Testis (tissue), 3 donors: ENCODE results near the gene CKS1B. TPM values are rescaled to one million over a fixed set of nuclear protein-coding genes. Genes with fewer than 3 reads are reported as not detected.

Experiments used
- DNase-seq: peaks from one replicate; pipeline ENCODE4 v3.0.0-alpha.2; 2019
- H3K27ac ChIP-seq, 2 donors: fragments of 200-600 bp; sonication (generic); one replicate each; pipeline ENCODE4 v1.5.1; 2019
- H3K27me3 ChIP-seq: fragments of 200-600 bp; sonication (generic); one replicate; pipeline ENCODE4 v1.5.1; 2019
- H3K36me3 ChIP-seq: fragments of 200-600 bp; sonication (generic); one replicate; pipeline ENCODE4 v1.5.1; 2017; ENCODE audit warnings: low read depth; ENCODE audit errors: missing control alignments
- H3K4me1 ChIP-seq: fragments of 200-600 bp; sonication (generic); one replicate; pipeline ENCODE4 v1.5.1; 2019
- H3K4me3 ChIP-seq, 2 donors: fragments of 200-600 bp; sonication (generic); one replicate each; pipeline ENCODE4 v1.5.1; 2017 to 2019
- H3K9me3 ChIP-seq: fragments of 200-600 bp; sonication (generic); one replicate; pipeline ENCODE4 v1.5.1; 2017
- CTCF ChIP-seq, 3 experiments: fragments of 450-650 bp in 2 of 3; fragments of 200-600 bp in 1 of 3; sonication (generic) in 1 of 3; IDR thresholded peaks; one replicate each; pipeline ENCODE4 v1.5.1; 2016 to 2019; ENCODE audit warnings: antibody characterized with exemption in 3 of 3, mild to moderate bottlenecking in 2 of 3, moderate library complexity in 1 of 3
- POLR2A ChIP-seq: fragments of 450-650 bp; IDR thresholded peaks from one replicate; pipeline ENCODE4 v1.6.1; 2017; ENCODE audit warnings: antibody characterized with exemption, mild to moderate bottlenecking, moderate library complexity
- WGBS, 2 donors: methylation state at CpG; one replicate each; pipeline ENCODE4 v1.1.5; 2018; 5-methylcytosine and 5-hydroxymethylcytosine counted together
- intact Hi-C: fragments of 100-400 bp; cut with DNase I; formaldehyde crosslinking; loops from one replicate; pipeline ENCODE4 v1.15.1; 2023; ENCODE audit warnings: low total_unique reads
- polyA plus RNA-seq: library from polyadenylated mRNA; stranded (reverse); fragments of 350-450 nt; fragmentation: Illumina TruSeq; extraction: RNeasy Lipid Tissue Mini Kit (QIAGEN cat#74804); gene quantifications from one replicate; pipeline ENCODE4 v1.2.3, GENCODE V29; 2014; ENCODE audit warnings: low read depth, low replicate concordance; ENCODE audit not compliant: insufficient read depth
- total RNA-seq, 2 donors: library from RNA; depleted of rRNA; stranded (reverse); fragments of >200 nt; gene quantifications; one replicate each; pipeline ENCODE4 v1.2.3, GENCODE V29; 2016

Gene CKS1B
- total and polyA plus RNA-seq, 3 donors from 2014 or later: 45.5 to 100 (median 84.3) TPM

GRCh38 chr1:155016231-155016831 is 41.9 kb downstream of the CKS1B start:
- H3K4me3 ChIP-seq: no peak overlapping the region
- H3K4me1 ChIP-seq: peaks cover 24% of the 10 kb centered on the region
- intact Hi-C loops: no loop called here
- WGBS, 2 donors: 78 to 87% methylated on average over 15 to 25 of the region's 26 CpGs
- TF ChIP-seq CTCF (IDR thresholded peaks at IDR 0.05): no peak
- TF ChIP-seq POLR2A: no peak
- no peaks in the 10 kb centered on the region for H3K9me3 ChIP-seq
- DNase-seq: no peak
- no peaks in the 10 kb centered on the region for H3K36me3 ChIP-seq
- H3K27me3 ChIP-seq: no peaks in the 10 kb centered on the region
- H3K27ac ChIP-seq: peak overlapping the region in 1 of 2 donors; percentile 91

- no peak for TF ChIP-seq POLR2A
- TF ChIP-seq CTCF (IDR thresholded peaks at IDR 0.05): peak; percentile 83 to 93 (median 90)
- peak; percentile 83 for DNase-seq
- WGBS, 2 donors: 5 to 12% methylated on average over 20 to 49 of the region's 49 CpGs
- H3K9me3 ChIP-seq: no peaks in the 10 kb centered on the region
- peaks cover 14% of the 10 kb centered on the region for H3K4me1 ChIP-seq
- intact Hi-C loops: no loop called here
- H3K27ac ChIP-seq: peak overlapping the region; percentile 74 to 91
- H3K27me3 ChIP-seq: no peaks in the 10 kb centered on the region
- H3K4me3 ChIP-seq: peak overlapping the region; percentile 47 to 58
- H3K36me3 ChIP-seq: no peaks in the 10 kb centered on the region
Observed at GRCh38 chr1:155017041-155017945, 42.8 kb downstream of the CKS1B start.

DNA sequence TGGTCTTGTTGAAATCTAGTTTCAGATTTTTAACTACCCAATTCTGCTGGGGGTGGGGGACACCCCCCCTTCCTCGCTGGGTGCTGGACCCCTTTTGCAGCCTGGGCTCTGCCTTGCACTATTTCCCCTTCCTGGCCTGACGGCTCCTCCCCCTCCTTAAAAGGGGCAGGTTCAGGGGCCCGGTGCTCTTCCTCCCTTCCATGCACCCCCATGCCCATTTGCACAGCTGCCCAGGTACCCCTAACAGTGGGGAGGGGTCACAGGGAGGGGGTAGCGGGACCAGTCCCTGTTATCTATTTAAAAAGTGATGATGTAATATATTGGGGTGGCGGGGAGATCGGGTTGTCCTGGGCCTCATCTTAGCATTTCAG is 43.5 kb downstream of the CKS1B start:
- intact Hi-C loops: no loop called here
- Histone ChIP-seq H3K4me1 (peaks cover 13% of the 10 kb centered on the region), H3K4me3 (peak overlapping the region in 1 of 2 donors; percentile 58), H3K36me3 (no peaks in the 10 kb centered on the region), H3K27me3 (no peaks in the 10 kb centered on the region), H3K27ac (peak overlapping the region; percentile 74 to 91), H3K9me3 (no peaks in the 10 kb centered on the region)
- no peak for DNase-seq
- no peak for TF ChIP-seq CTCF (IDR thresholded peaks at IDR 0.05)
- 35 to 56% methylated on average over 6 of the region's 6 CpGs for WGBS, 2 donors

GRCh38 chr1:155018617-155019348 is 44.3 kb downstream of the CKS1B start:
- WGBS, 2 donors: 82 to 83% methylated on average over 7 to 8 of the region's 8 CpGs
- intact Hi-C loops: no loop called here
- H3K9me3 ChIP-seq: no peaks in the 10 kb centered on the region
- H3K4me1 ChIP-seq: peaks cover 13% of the 10 kb centered on the region
- TF ChIP-seq POLR2A (no peak), CTCF (IDR thresholded peaks at IDR 0.05) (no peak)
- H3K36me3 ChIP-seq: no peaks in the 10 kb centered on the region
- DNase-seq: no peak
- H3K4me3 ChIP-seq: no peak overlapping the region
- no peaks in the 10 kb centered on the region for H3K27me3 ChIP-seq
- no peak overlapping the region for H3K27ac ChIP-seq
